ENCODE data around the gene SPECC1L.

SPECC1L gene

GRCh38 chr22:24323233-24323632 is 52.6 kb downstream of the SPECC1L start:
- no peak for DNase-seq (ENCODE audit: low read depth)
- H3K4me3 ChIP-seq (ENCODE audit: control insufficient read depth, low read depth, low read length): no peak overlapping the region
- TF ChIP-seq CTCF (conservative IDR thresholded peaks at IDR 0.05; ENCODE audit: control insufficient read depth, insufficient read depth, low read depth, low read length): no peak

GRCh38 chr22:24323695-24324094 is 53.1 kb downstream of the SPECC1L start:
- peak; percentile 37 for DNase-seq (ENCODE audit: low read depth)
- no peak overlapping the region for H3K4me3 ChIP-seq (ENCODE audit: control insufficient read depth, low read depth, low read length)
- TF ChIP-seq CTCF (conservative IDR thresholded peaks at IDR 0.05; ENCODE audit: control insufficient read depth, insufficient read depth, low read depth, low read length): no peak

GRCh38 chr22:24324137-24324536 is 53.5 kb downstream of the SPECC1L start:
- no peak for DNase-seq (ENCODE audit: low read depth)
- no peak for TF ChIP-seq CTCF (conservative IDR thresholded peaks at IDR 0.05; ENCODE audit: control insufficient read depth, insufficient read depth, low read depth, low read length)
- no peak overlapping the region for H3K4me3 ChIP-seq (ENCODE audit: control insufficient read depth, low read depth, low read length)

- peak; percentile 86 for DNase-seq (ENCODE audit: low read depth)
- H3K4me3 ChIP-seq (ENCODE audit: control insufficient read depth, low read depth, low read length): no peak overlapping the region
- TF ChIP-seq CTCF (conservative IDR thresholded peaks at IDR 0.05; ENCODE audit: control insufficient read depth, insufficient read depth, low read depth, low read length): peak; percentile 80
These were observed 54.6 kb downstream of the SPECC1L start for GRCh38 chr22:24325105-24325757.

GRCh38 chr22:24326266-24326665 is 55.6 kb downstream of the SPECC1L start:
- no peak for DNase-seq (ENCODE audit: low read depth)
- H3K4me3 ChIP-seq (ENCODE audit: control insufficient read depth, low read depth, low read length): no peak overlapping the region
- TF ChIP-seq CTCF (conservative IDR thresholded peaks at IDR 0.05; ENCODE audit: control insufficient read depth, insufficient read depth, low read depth, low read length): no peak

- H3K4me3 ChIP-seq (ENCODE audit: control insufficient read depth, low read depth, low read length): no peak overlapping the region
- DNase-seq (ENCODE audit: low read depth): no peak
- TF ChIP-seq CTCF (conservative IDR thresholded peaks at IDR 0.05; ENCODE audit: control insufficient read depth, insufficient read depth, low read depth, low read length): no peak
These were observed 57.2 kb downstream of the SPECC1L start for GRCh38 chr22:24327832-24328231.

GRCh38 chr22:24329453-24329852 is 58.8 kb downstream of the SPECC1L start:
- no peak for TF ChIP-seq CTCF (conservative IDR thresholded peaks at IDR 0.05; ENCODE audit: control insufficient read depth, insufficient read depth, low read depth, low read length)
- DNase-seq (ENCODE audit: low read depth): no peak
- H3K4me3 ChIP-seq (ENCODE audit: control insufficient read depth, low read depth, low read length): no peak overlapping the region

Measured in fibroblast of mammary gland (primary cell).